ENCODE data around the gene SDHA.

The SDHA gene

DNA sequence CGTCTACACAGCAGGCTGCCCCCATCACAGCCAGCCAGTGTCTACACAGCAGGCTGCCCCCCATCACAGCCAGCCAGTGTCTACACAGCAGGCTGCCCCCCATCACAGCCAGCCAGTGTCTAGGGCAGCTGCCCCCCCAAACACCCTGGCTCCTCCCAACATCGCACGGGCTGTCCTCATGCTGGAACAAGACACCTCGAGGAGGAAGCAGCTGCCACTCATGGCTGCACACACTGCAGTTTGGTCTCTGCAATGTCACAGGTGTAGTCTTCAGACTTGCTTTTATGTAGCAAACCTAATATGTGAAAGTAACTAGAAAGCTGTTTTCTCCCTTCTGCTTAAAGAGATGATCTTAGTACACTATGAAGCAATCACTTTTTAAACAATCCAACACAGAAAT is 17.1 kb upstream of the SDHA start:
- H3K27me3 ChIP-seq (ENCODE audit: control insufficient read depth, insufficient read depth, low read length), result no peaks in the 10 kb centered on the region
- no peak overlapping the region for H3K27ac ChIP-seq
- no peak overlapping the region for H3K4me2 ChIP-seq (ENCODE audit: low read length)
- H3K4me1 ChIP-seq, result no peaks in the 10 kb centered on the region
- H3K9ac ChIP-seq, result no peak overlapping the region
- H2AFZ ChIP-seq, result no peak overlapping the region
- no peak overlapping the region for H3K4me3 ChIP-seq (ENCODE audit: low read depth, low read length)
- no peaks in the 10 kb centered on the region for H3K36me3 ChIP-seq (ENCODE audit: control insufficient read depth, insufficient read depth, low read length)
- no peaks in the 10 kb centered on the region for H3K9me3 ChIP-seq (ENCODE audit: control insufficient read depth, low read length)
- TF ChIP-seq, protein P1, sequence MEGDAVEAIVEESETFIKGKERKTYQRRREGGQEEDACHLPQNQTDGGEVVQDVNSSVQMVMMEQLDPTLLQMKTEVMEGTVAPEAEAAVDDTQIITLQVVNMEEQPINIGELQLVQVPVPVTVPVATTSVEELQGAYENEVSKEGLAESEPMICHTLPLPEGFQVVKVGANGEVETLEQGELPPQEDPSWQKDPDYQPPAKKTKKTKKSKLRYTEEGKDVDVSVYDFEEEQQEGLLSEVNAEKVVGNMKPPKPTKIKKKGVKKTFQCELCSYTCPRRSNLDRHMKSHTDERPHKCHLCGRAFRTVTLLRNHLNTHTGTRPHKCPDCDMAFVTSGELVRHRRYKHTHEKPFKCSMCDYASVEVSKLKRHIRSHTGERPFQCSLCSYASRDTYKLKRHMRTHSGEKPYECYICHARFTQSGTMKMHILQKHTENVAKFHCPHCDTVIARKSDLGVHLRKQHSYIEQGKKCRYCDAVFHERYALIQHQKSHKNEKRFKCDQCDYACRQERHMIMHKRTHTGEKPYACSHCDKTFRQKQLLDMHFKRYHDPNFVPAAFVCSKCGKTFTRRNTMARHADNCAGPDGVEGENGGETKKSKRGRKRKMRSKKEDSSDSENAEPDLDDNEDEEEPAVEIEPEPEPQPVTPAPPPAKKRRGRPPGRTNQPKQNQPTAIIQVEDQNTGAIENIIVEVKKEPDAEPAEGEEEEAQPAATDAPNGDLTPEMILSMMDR (IDR thresholded peaks at IDR 0.05), result no peak
- H3K79me2 ChIP-seq, result peaks cover 2% of the 10 kb centered on the region

DNA sequence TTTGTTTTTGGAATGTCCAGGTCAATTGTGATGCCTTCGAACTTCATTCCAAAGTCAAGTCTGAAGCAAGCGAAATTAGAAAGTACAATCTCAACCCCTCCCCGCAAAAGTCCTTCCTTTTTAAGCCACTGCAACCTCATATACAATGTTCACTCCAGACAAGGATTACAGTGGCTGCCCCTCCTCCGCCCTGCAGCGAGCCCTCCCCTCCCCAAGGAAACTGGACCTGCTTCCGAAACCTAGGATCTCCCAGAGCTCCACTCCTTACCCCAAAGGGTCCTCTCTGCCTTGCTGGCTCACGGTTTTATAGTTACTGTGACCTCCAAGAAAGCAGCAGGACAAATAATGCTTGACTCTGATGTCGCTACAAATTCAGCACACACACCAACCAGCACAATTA is 16.4 kb upstream of the SDHA start:
- H3K27ac ChIP-seq, result no peak overlapping the region
- H3K36me3 ChIP-seq (ENCODE audit: control insufficient read depth, insufficient read depth, low read length), result no peaks in the 10 kb centered on the region
- no peak overlapping the region for H2AFZ ChIP-seq
- no peaks in the 10 kb centered on the region for H3K4me1 ChIP-seq
- TF ChIP-seq, protein P1 (IDR thresholded peaks at IDR 0.05), result no peak
- peaks cover 4% of the 10 kb centered on the region for H3K79me2 ChIP-seq
- no peak overlapping the region for H3K9ac ChIP-seq
- H3K9me3 ChIP-seq (ENCODE audit: control insufficient read depth, low read length), result no peaks in the 10 kb centered on the region
- no peak overlapping the region for H3K4me3 ChIP-seq (ENCODE audit: low read depth, low read length)
- H3K27me3 ChIP-seq (ENCODE audit: control insufficient read depth, insufficient read depth, low read length), result no peaks in the 10 kb centered on the region
- H3K4me2 ChIP-seq (ENCODE audit: low read length), result no peak overlapping the region

DNA sequence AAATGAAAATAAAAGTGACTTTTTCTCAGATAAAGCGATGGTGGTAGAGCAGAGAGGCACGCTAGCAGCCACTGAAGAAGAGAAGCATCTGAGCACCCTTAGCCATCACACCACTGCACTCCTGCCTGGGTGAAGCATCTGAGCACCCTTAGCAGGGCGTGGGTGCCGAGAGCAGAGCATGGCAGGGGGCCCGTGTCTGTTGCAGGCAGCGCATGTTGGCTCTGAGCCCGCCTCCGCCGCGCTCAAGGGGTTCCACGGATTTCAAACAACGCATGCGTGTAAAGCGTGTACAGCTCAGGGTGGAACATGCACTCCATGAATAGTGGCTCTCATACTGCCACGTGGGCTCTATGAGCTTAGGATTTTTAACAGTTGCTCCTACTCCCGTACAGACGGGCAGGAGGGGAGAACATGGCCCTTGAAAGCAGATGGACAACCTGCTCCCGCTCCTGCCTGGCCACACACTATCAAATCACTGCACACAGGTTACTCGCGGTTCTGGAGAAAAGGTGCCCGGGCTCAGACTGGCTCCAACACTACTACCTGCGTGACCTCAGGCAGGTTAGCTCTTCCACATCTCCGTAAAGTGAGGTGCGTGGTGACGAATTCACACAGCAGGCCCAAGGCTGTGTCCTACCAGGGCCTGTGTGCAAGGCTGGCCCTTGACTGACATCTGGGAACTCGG is 14.7 kb upstream of the SDHA start:
- Histone ChIP-seq H3K4me2 (ENCODE audit: low read length) (no peak overlapping the region), H3K27me3 (ENCODE audit: control insufficient read depth, insufficient read depth, low read length) (no peaks in the 10 kb centered on the region), H3K27ac (no peak overlapping the region), H3K4me1 (no peaks in the 10 kb centered on the region), H2AFZ (no peak overlapping the region), H3K79me2 (peaks cover 7% of the 10 kb centered on the region), H3K36me3 (ENCODE audit: control insufficient read depth, insufficient read depth, low read length) (no peaks in the 10 kb centered on the region), H3K4me3 (ENCODE audit: low read depth, low read length) (no peak overlapping the region), H3K9ac (no peak overlapping the region), H3K9me3 (ENCODE audit: control insufficient read depth, low read length) (no peaks in the 10 kb centered on the region)
- TF ChIP-seq, protein P1 (IDR thresholded peaks at IDR 0.05), result no peak

DNA sequence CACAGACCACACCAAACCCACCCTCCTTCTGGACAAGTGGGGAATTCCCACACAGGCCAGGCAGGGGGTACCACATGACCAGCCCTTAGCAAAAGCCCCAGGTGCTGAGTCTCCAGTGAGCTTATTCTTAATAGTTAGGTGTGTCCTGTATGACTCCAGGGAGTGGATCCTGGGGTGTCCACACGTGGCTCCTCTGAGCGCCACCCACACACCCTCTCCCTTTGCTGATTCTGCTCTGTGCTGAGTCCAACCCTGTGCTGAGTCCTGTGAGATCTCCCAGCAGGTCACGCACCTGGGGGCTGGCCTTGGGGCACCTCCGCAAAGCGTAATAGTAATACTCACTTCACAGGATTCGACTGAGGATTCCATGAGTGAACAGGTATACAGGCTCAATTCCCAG is 14.1 kb upstream of the SDHA start:
- Histone ChIP-seq H3K4me2 (ENCODE audit: low read length) (no peak overlapping the region), H3K79me2 (peaks cover 7% of the 10 kb centered on the region), H3K27ac (no peak overlapping the region), H3K4me3 (ENCODE audit: low read depth, low read length) (no peak overlapping the region), H3K9ac (no peak overlapping the region), H3K36me3 (ENCODE audit: control insufficient read depth, insufficient read depth, low read length) (no peaks in the 10 kb centered on the region), H3K9me3 (ENCODE audit: control insufficient read depth, low read length) (no peaks in the 10 kb centered on the region), H3K4me1 (no peaks in the 10 kb centered on the region), H2AFZ (no peak overlapping the region), H3K27me3 (ENCODE audit: control insufficient read depth, insufficient read depth, low read length) (no peaks in the 10 kb centered on the region)
- TF ChIP-seq, protein P1 (IDR thresholded peaks at IDR 0.05), result no peak

DNA sequence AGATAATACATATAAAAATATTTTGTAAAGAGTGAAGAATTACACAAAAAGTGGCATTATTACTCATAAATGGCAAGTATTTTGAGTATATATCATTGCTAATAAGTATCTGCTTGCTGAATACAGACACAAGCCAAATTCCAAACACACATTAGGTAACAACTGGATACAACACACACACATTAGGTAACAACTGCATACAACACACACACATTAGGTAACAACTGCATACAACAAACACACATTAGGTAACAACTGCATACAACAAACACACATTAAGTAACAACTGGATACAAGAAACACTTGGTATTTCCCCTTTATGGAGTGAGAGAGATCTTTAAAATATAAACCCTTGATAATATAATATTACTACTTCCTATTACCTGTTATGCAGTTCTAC is 13.7 kb upstream of the SDHA start:
- H3K27me3 ChIP-seq (ENCODE audit: control insufficient read depth, insufficient read depth, low read length), result no peaks in the 10 kb centered on the region
- H3K4me2 ChIP-seq (ENCODE audit: low read length), result no peak overlapping the region
- no peak overlapping the region for H3K4me3 ChIP-seq (ENCODE audit: low read depth, low read length)
- H3K4me1 ChIP-seq, result no peaks in the 10 kb centered on the region
- H2AFZ ChIP-seq, result no peak overlapping the region
- TF ChIP-seq, protein P1 (IDR thresholded peaks at IDR 0.05), result no peak
- no peaks in the 10 kb centered on the region for H3K36me3 ChIP-seq (ENCODE audit: control insufficient read depth, insufficient read depth, low read length)
- H3K9ac ChIP-seq, result no peak overlapping the region
- H3K9me3 ChIP-seq (ENCODE audit: control insufficient read depth, low read length), result no peaks in the 10 kb centered on the region
- H3K27ac ChIP-seq, result no peak overlapping the region
- peaks cover 7% of the 10 kb centered on the region for H3K79me2 ChIP-seq
